Peyer's patch (tissue), 4 donors: ENCODE data around the gene ZBTB25. TPM values are rescaled to one million over a fixed set of nuclear protein-coding genes. Genes with fewer than 3 reads are reported as not detected.

ENCODE experiments used
- DNase-seq, 3 donors: peaks; one replicate each; pipeline ENCODE4 v3.0.0-alpha.2; 2017 to 2019
- H3K27ac ChIP-seq, 4 donors: fragments of 200-600 bp; sonication (generic); one replicate each; pipeline ENCODE4 v1.5.1; 2016 to 2019
- H3K27me3 ChIP-seq, 2 donors: fragments of 200-600 bp; sonication (generic); one replicate each; pipeline ENCODE4 v1.5.1; 2019
- H3K36me3 ChIP-seq, 3 donors: fragments of 200-600 bp; sonication (generic); one replicate each; pipeline ENCODE4 v1.5.1; 2016 to 2019
- H3K4me1 ChIP-seq, 4 donors: fragments of 200-600 bp; sonication (generic); one replicate each; pipeline ENCODE4 v1.5.1; 2016 to 2019
- H3K4me3 ChIP-seq, 4 donors: fragments of 200-600 bp; sonication (generic); 1 replicate in 3 of 4; 2 replicates in 1 of 4; pipeline ENCODE4 v1.5.1; 2016 to 2019; ENCODE audit warnings: mild to moderate bottlenecking in 1 of 4
- H3K9me3 ChIP-seq, 4 donors: fragments of 200-600 bp; sonication (generic); one replicate each; pipeline ENCODE4 v1.5.1; 2016 to 2019; ENCODE audit warnings: mild to moderate bottlenecking in 1 of 4
- POLR2A ChIP-seq, 2 donors: fragments of 450-650 bp; IDR thresholded peaks; one replicate each; pipeline ENCODE4 v1.5.1; 2017; ENCODE audit warnings: antibody characterized with exemption in 2 of 2, mild to moderate bottlenecking in 2 of 2, moderate library complexity in 2 of 2
- total RNA-seq, 4 donors: library from RNA; depleted of rRNA; stranded (reverse); fragments of >200 nt; gene quantifications; one replicate each; pipeline ENCODE4 v1.1.0, GENCODE V29; 2016
- TF ChIP-seq, protein P1 (sequence below), 6 experiments: fragments of 450-650 bp in 4 of 6; fragments of 200-600 bp in 2 of 6; sonication (generic) in 1 of 6; IDR thresholded peaks; one replicate each; pipeline ENCODE4 v1.5.1; 2017 to 2019; ENCODE audit warnings: antibody characterized with exemption in 6 of 6, mild to moderate bottlenecking in 3 of 6, moderate library complexity in 1 of 6

The ZBTB25 gene
- total RNA-seq, 4 donors from 2014 or later, result 4.2 to 12.1 (median 11.4) TPM

DNA sequence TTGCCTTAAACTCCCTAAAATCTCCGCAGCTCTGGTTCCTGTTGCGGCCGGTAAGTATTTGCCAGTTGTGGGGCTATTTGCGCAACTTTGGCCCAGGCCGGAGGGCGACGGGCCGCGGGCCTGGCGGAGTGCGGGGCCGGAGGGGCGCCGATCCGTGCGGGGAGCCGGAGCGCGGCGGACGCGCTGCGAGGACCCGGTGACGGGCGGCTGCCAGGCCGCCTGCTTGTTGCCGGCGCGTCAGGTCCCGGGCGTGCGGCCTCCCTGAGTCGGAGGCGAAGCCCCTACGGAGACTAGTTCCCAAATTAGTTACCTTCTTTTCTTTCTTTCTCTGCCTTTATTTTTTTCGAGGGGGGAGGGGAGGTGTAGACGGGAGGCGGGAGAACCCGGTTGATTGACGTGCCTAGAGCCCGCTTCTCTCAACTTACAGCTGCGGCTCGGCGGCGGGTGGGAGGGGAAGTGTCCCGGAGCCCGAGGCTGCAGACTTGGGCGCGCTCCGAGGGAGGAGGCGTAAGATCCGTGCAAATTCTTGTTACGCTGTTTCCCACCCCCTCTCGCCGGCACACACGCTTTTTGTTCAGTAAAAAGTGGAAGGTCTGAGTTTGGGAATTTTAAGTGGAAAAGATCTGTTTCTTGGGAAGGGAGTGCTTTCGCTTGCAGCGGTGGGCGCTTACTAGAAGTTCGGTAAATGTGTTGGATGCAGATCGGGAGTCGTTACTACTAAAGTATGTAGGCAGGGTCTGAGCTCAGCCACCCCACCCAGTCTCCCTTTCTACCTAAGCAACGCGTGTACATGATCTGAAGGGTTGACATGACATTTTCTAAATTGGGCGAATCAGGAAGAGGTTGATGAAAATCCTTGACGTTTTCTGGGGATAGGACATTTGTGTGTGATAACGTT is 1.5 kb upstream of the ZBTB25 start:
- H3K36me3 ChIP-seq, result no peaks in the 10 kb centered on the region
- no peak for TF ChIP-seq POLR2A (IDR thresholded peaks at IDR 0.05)
- TF ChIP-seq, protein P1, sequence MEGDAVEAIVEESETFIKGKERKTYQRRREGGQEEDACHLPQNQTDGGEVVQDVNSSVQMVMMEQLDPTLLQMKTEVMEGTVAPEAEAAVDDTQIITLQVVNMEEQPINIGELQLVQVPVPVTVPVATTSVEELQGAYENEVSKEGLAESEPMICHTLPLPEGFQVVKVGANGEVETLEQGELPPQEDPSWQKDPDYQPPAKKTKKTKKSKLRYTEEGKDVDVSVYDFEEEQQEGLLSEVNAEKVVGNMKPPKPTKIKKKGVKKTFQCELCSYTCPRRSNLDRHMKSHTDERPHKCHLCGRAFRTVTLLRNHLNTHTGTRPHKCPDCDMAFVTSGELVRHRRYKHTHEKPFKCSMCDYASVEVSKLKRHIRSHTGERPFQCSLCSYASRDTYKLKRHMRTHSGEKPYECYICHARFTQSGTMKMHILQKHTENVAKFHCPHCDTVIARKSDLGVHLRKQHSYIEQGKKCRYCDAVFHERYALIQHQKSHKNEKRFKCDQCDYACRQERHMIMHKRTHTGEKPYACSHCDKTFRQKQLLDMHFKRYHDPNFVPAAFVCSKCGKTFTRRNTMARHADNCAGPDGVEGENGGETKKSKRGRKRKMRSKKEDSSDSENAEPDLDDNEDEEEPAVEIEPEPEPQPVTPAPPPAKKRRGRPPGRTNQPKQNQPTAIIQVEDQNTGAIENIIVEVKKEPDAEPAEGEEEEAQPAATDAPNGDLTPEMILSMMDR (IDR thresholded peaks at IDR 0.05), result no peak
- peaks cover 5 to 57% (median 31%) of the 10 kb centered on the region in 4 donors for H3K4me1 ChIP-seq
- H3K9me3 ChIP-seq, result no peaks in the 10 kb centered on the region
- peak overlapping the region; percentile 98 to 100 (median 99) for H3K27ac ChIP-seq
- peak; percentile 88 to 95 (median 89) for DNase-seq
- H3K27me3 ChIP-seq, result no peaks in the 10 kb centered on the region
- peak overlapping the region; percentile 81 to 91 (median 90) for H3K4me3 ChIP-seq

DNA sequence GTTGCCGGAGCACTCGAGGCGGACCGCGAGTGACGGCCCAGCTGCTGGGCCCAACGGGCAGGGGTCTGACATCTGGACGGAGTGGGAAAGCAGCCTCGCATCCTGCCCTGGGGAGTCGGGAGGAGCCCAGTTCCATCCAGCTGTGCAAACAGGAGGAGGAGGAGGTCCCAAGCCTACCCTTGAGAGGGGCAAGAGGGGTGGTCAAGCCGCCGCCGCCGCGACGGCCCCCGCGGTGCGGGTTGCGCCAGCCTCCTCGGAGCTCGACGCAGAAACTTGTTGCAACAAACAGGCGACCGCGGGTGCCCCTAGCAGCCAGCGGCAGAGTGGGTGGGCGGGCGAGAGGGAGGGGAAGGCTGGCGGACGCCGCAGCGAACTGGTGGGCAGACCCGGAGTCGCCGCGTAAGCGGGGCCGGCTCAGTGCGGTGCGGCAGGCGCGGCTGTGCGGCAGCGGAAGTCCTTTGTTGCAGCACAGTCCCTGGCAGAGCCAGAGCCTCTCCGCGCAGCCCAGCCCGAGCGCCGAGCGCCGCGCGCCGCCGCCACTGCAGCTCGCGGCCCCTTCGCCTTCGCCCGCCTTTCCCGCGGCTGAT is 765 bp upstream of the ZBTB25 start, which contains the start of gene ZBTB1:
ZBTB1 (plus strand) TSS at position 461 of the 587 bp plus-strand sequence. CDS start 16,735 bp downstream, outside the sequence.
- Histone ChIP-seq H3K27ac (peak within 1 kb of the TSS; percentile 98 to 100 (median 99)), H3K4me3 (peak within 1 kb of the TSS; percentile 81 to 91 (median 90)), H3K36me3 (no peaks in the 10 kb centered on the region), H3K4me1 (peaks cover 5 to 63% (median 32%) of the 10 kb centered on the region in 4 donors), H3K27me3 (no peaks in the 10 kb centered on the region), H3K9me3 (no peaks in the 10 kb centered on the region)
- peak; percentile 79 to 82 for TF ChIP-seq POLR2A (IDR thresholded peaks at IDR 0.05)
- TF ChIP-seq, protein P1 (IDR thresholded peaks at IDR 0.05), result no peak
- peak; percentile 77 to 91 (median 87) for DNase-seq

DNA sequence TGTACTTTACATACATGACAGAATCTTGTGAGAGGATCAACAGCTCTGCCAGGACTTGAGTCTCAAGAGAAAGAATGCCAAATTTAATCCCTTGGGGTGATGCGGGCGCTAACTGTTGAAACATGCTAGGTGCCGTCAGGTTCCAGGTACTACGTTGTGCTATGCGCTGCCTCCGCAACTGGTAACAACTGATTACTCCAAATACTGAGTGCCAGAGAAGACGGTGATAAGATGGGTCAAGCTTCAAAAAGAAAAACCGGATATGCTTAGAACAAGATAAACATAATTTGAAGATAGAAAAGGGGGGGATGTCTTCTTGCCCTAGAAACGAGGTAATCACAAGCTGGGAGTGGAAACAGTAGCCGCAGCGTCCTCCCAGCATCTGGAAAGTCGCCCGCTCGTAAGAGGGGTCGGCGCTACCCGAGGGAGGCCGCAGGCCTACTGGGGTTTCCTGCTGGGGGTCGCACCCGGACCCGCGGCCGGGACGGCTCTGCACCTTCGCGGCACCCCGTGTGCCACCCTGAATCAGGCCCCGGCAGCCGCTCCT is 678 bp downstream of the ZBTB25 start:
- Histone ChIP-seq H3K27ac (peak overlapping the region; percentile 98 to 100 (median 99)), H3K9me3 (no peaks in the 10 kb centered on the region), H3K4me1 (peaks cover 5 to 51% (median 24%) of the 10 kb centered on the region in 4 donors), H3K27me3 (no peaks in the 10 kb centered on the region), H3K36me3 (no peaks in the 10 kb centered on the region), H3K4me3 (peak overlapping the region; percentile 81 to 91 (median 90))
- DNase-seq, result peak in 2 of 3 donors; percentile 38 to 69
- no peak for TF ChIP-seq POLR2A (IDR thresholded peaks at IDR 0.05)
- TF ChIP-seq, protein P1 (IDR thresholded peaks at IDR 0.05), result no peak

DNA sequence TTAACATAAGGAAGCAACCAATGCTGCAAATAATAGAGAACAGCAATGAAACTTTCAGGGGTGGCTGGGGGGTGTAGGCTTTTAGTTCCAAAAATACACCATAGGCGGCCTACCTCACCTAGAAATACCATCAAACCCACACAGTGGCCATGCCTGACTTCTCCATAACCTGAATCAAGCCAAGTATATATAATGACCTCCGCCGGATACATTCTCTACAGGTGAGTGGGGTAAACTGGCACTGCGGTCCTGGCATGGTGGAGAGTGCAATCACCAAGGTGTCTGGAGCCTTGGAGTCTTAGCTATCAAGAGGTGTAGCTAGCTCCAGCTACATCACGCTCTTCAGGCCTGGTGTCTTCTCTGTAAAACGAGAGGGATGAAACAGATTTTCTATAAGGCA is 1.2 kb downstream of the ZBTB25 start:
- DNase-seq, result peak in 2 of 3 donors; percentile 49 to 56
- H3K4me3 ChIP-seq, result peak overlapping the region; percentile 81 to 91 (median 90)
- H3K27ac ChIP-seq, result peak overlapping the region; percentile 98 to 100 (median 99)
- no peaks in the 10 kb centered on the region for H3K9me3 ChIP-seq
- TF ChIP-seq POLR2A (IDR thresholded peaks at IDR 0.05), result no peak
- TF ChIP-seq, protein P1 (IDR thresholded peaks at IDR 0.05), result peak in 1 of 6 experiments; percentile 1
- no peaks in the 10 kb centered on the region for H3K27me3 ChIP-seq
- H3K4me1 ChIP-seq, result peaks cover 5 to 47% (median 21%) of the 10 kb centered on the region in 4 donors
- no peaks in the 10 kb centered on the region for H3K36me3 ChIP-seq

DNA sequence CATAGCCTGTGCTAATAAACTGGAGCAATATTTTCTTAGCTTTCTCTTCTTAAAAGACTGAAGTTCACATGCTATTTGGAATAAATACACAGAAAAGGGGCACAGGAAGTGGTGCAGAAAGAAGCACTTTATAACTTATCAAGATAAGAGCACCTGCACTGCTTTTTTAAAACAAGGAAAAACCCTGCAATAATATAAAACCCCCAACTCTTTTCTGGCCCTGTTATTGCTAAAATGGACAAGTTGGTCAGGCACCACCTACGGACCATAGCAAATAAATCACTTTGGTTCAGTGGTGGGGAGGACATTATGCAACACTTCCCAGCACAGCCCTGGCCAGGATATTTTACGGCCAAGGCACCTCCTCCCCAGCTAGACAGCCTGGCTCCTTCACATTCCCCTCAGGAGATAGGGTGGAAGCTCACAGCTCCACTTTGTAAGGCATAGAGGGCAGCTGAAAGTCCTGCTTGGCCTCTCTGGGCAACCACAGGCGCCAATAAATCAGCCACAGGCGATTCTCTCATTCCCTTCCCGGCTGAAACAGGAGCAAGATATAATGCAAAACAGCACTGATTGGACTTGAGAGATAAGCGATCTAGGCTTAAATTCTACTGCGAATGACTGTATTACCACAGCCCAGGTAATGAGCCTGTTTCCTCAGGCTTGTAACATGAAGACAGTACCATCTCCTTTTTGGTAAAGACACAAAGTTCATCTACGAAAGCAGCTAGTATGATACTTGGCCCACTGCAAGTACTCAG is 2.0 kb downstream of the ZBTB25 start:
- no peaks in the 10 kb centered on the region for H3K9me3 ChIP-seq
- peaks cover 5 to 39% (median 17%) of the 10 kb centered on the region in 4 donors for H3K4me1 ChIP-seq

More for the DNA sequence above, 2.0 kb downstream of the ZBTB25 start:
- peak in 1 of 2 donors; percentile 16 for TF ChIP-seq POLR2A (IDR thresholded peaks at IDR 0.05)
- TF ChIP-seq, protein P1 (IDR thresholded peaks at IDR 0.05), result peak in 1 of 6 experiments; percentile 8
- Histone ChIP-seq H3K4me3 (peak overlapping the region; percentile 81 to 91 (median 90)), H3K27me3 (no peaks in the 10 kb centered on the region), H3K27ac (peak overlapping the region; percentile 98 to 100 (median 99)), H3K36me3 (no peaks in the 10 kb centered on the region)
- DNase-seq, result peak in 2 of 3 donors; percentile 50 to 65
